Ishikawa (cell line): ENCODE data around the gene P3H2.
A peak's percentile ranks its signal among the peaks of the same experiment; 100 is the strongest.

Source experiments
- CEBPB ChIP-seq: IDR thresholded peaks from 2 replicates; pipeline ENCODE4 v1.6.1; 2012
- CREB1 ChIP-seq: IDR thresholded peaks from 2 replicates; pipeline ENCODE4 v1.6.1; 2012; ENCODE audit warnings: low read depth
- EGR1 ChIP-seq: IDR thresholded peaks from 2 replicates; pipeline ENCODE4 v1.6.1; 2012
- EP300 ChIP-seq: IDR thresholded peaks from 2 replicates; pipeline ENCODE4 v1.6.1; 2012; ENCODE audit warnings: borderline replicate concordance
- FOXM1 ChIP-seq: IDR thresholded peaks from 2 replicates; pipeline ENCODE4 v1.6.1; 2012; ENCODE audit warnings: low read depth, borderline replicate concordance
- MAX ChIP-seq: IDR thresholded peaks from 2 replicates; pipeline ENCODE4 v1.6.1; 2012
- NFIC ChIP-seq: IDR thresholded peaks from 2 replicates; pipeline ENCODE4 v1.6.1; 2012
- RAD21 ChIP-seq: IDR thresholded peaks from 2 replicates; pipeline ENCODE4 v1.6.1; 2012; ENCODE audit warnings: low read depth
- REST ChIP-seq: IDR thresholded peaks from 2 replicates; pipeline ENCODE4 v1.6.1; 2012; ENCODE audit warnings: low read depth, mild to moderate bottlenecking
- TAF1 ChIP-seq: IDR thresholded peaks from 2 replicates; pipeline ENCODE4 v1.6.1; 2012; ENCODE audit warnings: low read depth, mild to moderate bottlenecking
- TCF12 ChIP-seq: IDR thresholded peaks from 2 replicates; pipeline ENCODE4 v1.6.1; 2012; ENCODE audit warnings: low read depth
- TEAD4 ChIP-seq: IDR thresholded peaks from 2 replicates; pipeline ENCODE4 v1.6.1; 2012
- USF1 ChIP-seq: IDR thresholded peaks from 2 replicates; pipeline ENCODE4 v1.6.1; 2012
- YY1 ChIP-seq: IDR thresholded peaks from 2 replicates; pipeline ENCODE4 v1.6.1; 2012; ENCODE audit warnings: low read depth
- ZBTB7A ChIP-seq: IDR thresholded peaks from 2 replicates; pipeline ENCODE4 v1.6.1; 2012; ENCODE audit warnings: low read depth

P3H2 gene

GRCh38 chr3:189988854-189989253 lies 131.8 kb downstream of the P3H2 start:
- TF ChIP-seq NFIC, result no peak
- TF ChIP-seq TCF12, result no peak
- no peak for TF ChIP-seq CREB1
- TF ChIP-seq TEAD4, result no peak
- no peak for TF ChIP-seq REST
- TF ChIP-seq MAX, result no peak
- TF ChIP-seq FOXM1, result no peak
- no peak for TF ChIP-seq TAF1

- TF ChIP-seq EGR1 (no peak), CREB1 (no peak), TEAD4 (no peak), TCF12 (no peak), MAX (no peak), ZBTB7A (no peak), EP300 (no peak), TAF1 (no peak), CEBPB (no peak), REST (no peak), YY1 (no peak), NFIC (no peak), USF1 (no peak), FOXM1 (no peak), RAD21 (no peak)
Observed at GRCh38 chr3:189988322-189988721, 132.4 kb downstream of the P3H2 start.

GRCh38 chr3:189985948-189986347 lies 134.7 kb downstream of the P3H2 start:
- TF ChIP-seq TAF1, result no peak
- no peak for TF ChIP-seq NFIC
- TF ChIP-seq EGR1, result no peak
- no peak for TF ChIP-seq MAX
- no peak for TF ChIP-seq USF1
- no peak for TF ChIP-seq TCF12
- no peak for TF ChIP-seq FOXM1

GRCh38 chr3:189983612-189984011 lies 137.1 kb downstream of the P3H2 start:
- TF ChIP-seq TAF1 (no peak), RAD21 (no peak), NFIC (no peak), CREB1 (no peak), EGR1 (no peak), TCF12 (no peak), USF1 (no peak), YY1 (no peak), MAX (no peak), ZBTB7A (no peak), TEAD4 (no peak), CEBPB (no peak)

GRCh38 chr3:189982321-189982945 lies 138.3 kb downstream of the P3H2 start:
- no peak for TF ChIP-seq EGR1
- no peak for TF ChIP-seq ZBTB7A
- no peak for TF ChIP-seq YY1

GRCh38 chr3:189981668-189982067 lies 139.0 kb downstream of the P3H2 start:
- TF ChIP-seq TAF1, result no peak
- TF ChIP-seq NFIC, result peak; percentile 34; the same call in 1 of the 2 replicates
- TF ChIP-seq ZBTB7A, result no peak
